Stimulated activated CD8-positive, alpha-beta memory T cell treated with anti-CD3 and anti-CD28 coated beads, Interleukin-15, amount 100 ng/mL, for 1 hour (primary cell): ENCODE results near the gene PRR35.

Experiments
- DNase-seq: peaks from one replicate; pipeline ENCODE4 v3.0.0-alpha.2; 2020; ENCODE audit warnings: low read depth

Gene PRR35

DNA sequence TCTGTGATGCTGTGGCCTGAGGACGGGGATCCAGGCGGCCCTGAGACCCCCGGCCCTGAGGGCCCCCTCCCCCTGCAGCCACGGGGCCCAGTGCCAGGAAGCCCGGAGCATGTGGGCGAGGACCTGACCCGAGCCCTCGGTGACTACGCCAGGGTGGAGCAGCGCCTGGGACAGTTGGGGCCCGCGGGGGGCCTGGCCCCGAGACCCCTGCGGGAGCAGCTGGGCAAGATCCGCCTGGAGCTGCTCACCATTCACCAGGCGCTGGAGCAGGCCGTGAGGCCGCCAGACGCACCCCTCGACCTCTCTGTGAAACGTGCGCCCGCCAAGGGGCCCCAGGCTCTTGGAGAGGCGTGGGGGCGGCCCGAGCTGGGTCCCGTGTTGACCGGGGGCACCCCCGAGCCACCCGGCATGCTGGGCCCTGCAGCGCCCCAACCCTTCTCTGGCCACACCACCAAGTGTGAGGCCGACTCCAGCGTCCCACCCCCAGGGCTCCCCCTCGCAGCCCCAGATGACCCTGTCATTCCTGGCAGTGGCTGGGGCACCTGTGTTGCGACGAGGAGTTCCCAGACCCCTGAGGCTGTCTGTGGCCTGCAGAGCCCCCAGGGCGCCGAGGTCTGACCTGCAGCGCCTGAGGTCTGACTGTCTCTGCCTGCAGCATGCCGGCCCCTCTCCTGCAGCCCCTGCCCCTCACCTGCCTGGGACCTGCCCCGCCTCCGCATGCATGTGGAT lies 4.7 kb downstream of the PRR35 start:
- no peak for DNase-seq

DNA sequence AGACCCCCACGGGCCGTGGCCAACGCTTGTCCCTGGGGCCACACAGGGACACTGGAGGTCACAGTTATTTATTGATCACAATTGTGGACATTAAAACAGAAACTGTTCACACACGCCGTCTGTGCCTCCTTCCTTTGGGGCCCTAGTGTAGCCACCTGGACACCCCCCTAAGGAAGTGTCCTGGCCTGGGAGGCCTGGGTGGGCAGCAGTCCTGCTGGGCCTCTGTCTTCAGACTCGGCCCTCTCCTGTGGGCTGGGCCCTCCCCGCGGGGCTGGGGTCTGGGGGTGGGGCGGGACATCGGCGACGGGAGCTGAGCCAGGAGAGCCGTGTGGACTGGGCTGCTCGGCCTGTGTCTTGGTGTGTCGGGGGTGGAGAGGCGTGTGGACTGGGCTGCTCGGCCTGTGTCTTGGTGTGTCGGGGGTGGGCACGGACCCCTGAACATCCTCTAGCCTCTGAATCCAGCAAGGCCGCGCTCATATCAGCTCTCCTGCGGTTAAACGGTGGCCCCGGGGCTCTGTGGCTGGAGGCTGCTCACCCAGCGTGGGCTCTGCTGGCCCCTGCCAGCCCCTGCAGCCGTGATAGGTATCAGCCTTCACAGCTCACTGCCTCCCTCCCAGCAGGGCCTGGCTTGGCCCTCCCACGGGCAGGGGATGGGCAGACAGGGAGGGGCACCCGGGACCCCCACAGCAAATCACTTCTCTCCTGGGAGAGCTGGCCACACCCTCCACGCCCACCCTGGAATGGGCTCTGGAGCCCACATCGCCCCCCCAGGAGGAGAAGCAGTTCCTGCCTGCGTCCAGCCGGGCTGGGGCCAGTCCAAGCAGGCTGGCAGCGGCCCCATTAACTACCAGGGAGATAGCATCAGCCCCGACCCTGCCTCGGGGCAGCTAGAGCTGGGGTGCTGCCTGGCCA lies 5.5 kb downstream of the PRR35 start:
- DNase-seq: no peak

DNA sequence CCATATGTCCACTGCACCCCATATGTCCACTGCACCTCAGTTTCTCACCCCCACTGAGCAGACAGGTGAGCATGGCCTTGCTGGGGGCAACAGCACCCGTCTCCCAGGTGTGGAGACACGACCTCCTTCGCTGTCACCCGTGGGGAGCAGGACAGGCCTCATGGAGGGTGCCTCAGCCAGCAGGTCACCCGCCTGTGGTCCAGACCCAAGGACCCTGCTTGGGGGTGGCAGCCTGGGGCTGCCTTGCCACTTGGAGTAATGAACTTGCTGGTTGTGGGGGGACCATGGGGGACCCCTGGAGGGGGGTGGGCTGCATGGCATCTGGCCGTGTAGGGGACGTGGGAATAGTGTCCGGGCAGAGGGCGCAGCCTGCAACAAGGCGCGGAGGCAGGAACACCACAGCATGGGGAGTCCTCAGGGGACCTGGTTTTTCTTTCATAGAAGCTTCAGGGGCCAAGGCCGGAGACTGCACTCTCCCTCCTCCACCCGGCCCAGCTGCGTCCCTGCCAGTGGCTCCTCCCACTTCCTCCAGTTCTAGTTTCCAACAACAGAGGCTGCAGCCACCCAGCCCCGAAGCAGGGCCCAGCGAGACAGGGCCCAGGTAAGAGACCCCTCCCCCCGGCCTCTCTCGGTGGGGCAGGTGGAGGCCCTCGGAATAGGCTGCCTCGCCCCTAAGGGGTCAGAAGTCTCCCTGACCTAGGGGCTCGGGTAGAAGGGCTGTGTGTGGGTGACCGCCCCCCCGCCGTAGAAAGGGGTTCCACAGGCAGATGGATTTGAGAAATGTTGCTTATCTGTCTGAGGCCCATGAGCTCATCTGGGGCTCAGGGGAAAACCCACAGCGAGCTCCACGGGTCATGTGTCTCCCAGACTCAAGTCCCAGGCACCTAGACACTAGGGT lies 6.5 kb downstream of the PRR35 start, which contains the start of gene NHLRC4:
TSS of gene NHLRC4 (plus strand) at position 531 of the 898 bp plus-strand sequence. CDS start 1,043 bp downstream, outside the sequence.
- DNase-seq: no peak

DNA sequence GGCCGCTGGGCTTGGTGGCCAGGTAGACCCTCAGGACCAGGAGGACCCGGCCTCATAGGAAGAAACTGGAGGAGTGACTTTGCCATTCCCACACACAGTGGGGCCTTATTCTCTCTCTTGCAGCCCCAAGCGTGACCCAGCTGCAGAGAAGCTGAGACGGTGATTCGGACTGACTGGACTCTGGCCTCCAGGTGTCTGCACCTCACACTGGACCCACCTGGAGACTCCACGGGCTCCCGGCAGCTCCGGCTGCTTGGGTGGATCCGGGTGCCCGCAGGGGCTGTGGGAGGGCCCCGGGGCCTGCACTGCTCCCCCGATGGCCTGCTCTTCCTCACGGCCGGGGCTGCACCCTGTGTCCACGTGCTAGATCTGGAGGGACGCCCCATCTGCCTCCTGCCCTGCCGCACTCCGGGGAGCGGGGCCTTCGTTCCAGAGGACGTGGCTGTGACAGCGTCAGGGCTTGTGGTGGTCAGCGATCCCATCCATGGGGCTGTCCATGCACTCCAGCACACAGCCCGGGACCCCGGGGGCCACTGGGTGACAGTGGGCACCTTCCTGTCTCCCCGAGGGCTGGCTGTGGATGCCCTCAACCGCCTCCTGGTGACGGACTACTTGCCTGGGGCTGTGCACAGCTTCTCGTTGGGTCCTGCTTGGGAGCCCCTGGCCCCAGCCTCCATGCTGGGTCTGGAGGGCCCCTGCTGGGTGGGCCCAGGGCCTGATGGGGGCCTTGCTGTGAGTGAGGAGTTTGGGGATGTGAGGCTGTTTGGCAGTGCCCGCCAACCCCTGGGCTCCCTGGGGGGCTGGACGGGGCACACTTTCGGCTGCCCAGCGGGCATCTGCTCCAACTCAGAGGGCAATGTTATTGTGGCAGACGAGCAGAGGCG lies 7.4 kb downstream of the PRR35 start:
- DNase-seq: no peak

DNA sequence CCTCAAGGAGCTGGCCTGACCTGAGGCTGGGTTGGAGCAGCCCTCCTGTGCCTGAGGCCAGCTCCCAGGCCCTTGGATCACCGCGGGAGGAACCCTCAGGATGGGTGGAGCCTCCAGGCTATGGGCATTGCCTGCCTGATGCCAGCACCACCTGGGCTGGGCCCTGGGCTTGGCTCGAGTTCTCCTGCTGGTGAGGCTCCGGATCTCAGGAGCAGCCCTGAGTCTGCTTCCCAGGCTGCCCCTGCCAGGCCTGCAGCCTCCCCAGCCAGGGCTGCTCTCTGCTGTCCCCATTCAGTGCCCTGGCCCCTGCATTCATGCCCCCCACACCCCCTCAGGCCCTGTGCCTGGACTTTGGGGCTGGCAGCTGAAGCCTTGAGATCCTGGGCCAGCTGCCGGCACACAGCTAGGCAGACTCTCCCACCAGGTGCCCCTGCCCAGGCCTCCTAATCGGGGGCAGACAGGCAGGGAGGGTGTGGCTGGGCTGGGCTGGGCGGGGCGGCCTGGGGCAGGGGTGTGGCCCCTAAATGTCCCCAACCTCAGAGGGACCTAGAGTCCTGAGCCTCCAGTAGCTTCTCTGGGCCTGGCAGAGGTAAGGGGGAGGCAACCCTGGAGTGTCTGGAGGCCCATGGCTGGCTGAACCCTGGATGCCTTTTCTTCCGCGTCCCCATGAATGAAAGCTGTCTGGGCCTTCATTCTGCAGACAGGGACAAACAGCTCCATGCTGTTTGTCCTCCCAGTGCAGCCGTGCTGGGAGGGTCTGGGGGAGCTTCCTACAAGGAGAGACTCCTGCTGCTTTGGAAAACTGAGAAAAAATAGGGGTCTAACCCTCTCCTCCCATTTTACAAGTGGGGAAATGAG lies 8.4 kb downstream of the PRR35 start:
- no peak for DNase-seq

DNA sequence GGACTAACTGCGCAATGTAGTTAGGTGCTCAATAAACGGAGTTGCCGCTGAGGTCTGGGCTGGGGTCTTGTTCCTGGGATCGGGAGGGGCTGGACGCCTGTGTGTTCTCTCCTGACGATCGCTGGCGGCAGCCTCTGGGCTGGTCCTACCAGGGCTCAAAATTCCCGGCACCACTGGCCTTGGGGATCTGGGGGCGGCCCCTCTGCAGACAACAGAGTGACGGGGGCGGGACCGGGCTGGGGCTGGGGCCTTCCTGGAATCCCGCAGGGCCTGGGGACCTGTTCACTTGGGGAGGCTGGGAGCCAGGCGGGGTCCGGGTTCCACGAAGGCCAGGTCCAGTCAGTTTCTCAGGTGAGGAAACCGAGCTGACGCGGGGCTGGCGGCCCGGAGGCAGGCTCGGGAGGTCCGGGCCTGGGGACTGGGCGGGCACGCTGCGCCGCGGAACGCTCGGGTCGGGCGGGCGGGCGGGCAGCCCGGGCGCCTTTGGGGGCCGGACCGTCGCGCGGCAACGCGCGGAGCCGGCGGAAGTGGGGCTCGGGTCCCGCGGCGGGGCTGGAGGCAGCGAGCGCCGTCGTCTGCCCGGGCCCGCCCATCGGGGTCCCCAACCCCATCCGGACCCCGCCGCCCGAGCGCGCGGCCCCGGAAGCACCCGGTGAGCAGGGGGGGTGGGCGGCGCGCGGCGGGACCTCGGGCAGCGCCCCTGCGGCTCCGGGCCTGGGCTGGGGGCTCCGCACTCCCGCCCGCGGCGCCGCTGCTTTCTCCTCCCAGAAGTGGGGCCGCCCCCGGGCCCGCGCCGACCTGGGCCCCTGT lies 9.5 kb downstream of the PRR35 start, which contains the start of gene PIGQ:
TSS of gene PIGQ (plus strand) at position 524 of the 810 bp plus-strand sequence. CDS start 4,107 bp downstream, outside the sequence.
- peak; percentile 20 for DNase-seq

DNA sequence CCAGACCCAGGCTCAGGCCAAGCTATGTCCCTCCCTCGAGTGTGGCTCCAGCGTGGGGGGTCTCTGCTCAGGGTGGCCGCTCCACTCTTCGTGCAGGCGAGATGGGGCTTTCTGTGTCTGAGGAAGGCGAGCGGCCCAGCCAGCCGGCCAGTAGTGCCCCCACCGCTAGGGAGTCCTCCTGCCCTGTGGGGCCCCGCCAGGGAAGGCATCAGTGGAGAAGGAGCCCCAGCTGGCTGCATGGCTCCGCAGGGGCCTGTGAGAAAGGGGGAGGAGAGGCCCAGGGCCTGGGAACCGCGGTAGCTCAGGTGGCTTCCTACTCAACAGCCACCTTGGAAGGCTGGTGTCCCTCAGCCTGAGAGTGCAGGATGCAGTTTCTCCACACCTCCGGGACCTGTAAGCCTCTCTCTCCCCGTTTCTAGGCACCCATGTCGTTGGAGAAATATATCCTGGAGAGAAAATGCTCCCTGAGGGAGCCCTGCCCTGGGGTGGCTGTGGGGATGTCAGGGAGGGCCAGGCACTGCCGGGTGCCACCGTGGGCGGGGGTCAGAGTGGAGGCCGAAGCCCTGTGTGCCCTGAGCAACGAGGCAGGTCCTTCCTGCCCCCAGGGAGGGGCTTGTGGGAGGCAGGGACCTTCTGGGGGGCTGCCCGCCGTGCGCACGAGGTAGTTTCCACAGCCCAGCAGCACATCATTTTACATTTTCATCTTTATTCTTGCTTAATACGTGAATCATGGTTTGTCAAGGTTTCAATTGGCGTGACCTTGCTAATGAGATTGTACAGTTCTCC lies 12.9 kb downstream of the PRR35 start:
- no peak for DNase-seq

DNA sequence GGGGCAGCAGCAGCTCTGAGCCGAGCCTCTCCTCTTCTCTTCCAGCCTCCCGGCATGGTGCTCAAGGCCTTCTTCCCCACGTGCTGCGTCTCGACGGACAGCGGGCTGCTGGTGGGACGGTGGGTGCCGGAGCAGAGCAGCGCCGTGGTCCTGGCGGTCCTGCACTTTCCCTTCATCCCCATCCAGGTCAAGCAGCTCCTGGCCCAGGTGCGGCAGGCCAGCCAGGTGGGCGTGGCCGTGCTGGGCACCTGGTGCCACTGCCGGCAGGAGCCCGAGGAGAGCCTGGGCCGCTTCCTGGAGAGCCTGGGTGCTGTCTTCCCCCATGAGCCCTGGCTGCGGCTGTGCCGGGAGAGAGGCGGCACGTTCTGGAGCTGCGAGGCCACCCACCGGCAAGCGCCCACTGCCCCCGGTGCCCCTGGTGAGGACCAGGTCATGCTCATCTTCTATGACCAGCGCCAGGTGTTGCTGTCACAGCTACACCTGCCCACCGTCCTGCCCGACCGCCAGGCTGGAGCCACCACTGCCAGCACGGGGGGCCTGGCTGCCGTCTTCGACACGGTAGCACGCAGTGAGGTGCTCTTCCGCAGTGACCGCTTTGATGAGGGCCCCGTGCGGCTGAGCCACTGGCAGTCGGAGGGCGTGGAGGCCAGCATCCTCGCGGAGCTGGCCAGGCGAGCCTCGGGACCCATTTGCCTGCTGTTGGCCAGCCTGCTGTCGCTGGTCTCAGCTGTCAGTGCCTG lies 14.0 kb downstream of the PRR35 start:
- no peak for DNase-seq

DNA sequence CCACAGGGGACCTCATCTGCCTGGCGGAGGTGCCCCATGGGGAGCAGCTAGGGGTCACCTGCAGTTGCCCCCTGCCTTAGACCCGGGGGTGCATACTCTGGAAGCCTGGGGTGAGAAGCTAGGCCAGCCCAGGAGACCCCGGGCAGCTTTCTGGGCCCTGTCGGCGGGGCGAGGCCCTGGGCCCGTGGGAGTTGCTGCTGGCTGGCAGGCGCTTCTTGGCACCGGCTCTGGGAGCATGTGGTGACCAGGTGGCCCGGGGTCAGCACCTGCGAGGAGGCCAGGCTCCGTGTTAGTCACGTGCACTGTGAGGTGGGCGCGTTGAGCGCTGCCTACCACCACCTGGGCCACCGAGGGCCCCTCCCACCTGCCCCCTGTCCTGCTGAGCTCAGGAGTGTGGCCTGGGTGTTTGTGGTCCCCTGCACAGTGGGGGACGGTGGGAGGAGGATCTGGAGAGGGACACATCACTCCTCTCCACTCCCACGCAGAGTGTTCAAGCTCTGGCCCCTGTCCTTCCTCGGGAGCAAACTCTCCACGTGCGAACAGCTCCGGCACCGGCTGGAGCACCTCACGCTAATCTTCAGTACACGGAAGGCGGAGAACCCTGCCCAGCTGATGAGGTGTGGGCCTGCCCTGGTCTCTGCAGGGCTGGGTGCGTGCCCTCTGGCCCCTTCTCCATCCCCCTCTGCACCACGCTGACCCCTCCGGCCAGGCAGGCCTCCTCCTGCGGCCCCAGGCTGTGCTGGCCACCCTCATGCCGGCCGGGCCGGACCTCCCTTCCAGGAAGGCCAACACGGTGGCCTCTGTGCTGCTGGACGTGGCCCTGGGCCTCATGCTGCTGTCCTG lies 15.4 kb downstream of the PRR35 start:
- no peak for DNase-seq

DNA sequence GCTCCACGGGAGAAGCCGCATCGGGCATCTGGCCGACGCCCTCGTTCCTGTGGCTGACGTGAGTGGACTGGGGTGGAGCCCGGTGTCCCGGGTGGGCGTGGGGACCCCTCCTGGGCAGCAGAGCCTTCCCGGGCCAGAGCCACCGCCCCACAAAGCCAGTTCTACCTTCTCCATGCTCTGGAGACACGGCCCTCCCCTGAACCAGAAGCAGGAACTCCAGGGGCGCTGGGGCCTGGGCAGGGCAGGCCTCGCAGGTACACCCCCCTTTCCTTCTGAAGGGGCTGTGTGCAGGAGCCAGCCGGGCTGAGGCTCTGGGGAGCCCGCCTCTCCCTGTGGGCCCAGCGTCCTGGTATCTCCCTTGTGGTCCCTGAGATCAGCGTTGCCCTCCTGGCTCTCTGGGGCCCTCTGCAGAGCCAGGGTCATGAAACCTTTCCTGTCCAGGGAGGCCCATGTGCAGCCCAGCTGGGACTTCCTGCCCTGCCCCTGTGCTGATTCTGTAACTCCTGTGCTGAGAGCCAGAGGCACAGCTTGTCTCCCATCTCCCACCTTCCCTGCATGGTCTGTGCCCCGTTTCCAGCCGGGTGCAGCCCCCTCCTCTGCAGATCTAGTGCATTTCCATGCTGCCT lies 16.1 kb downstream of the PRR35 start:
- DNase-seq: no peak

DNA sequence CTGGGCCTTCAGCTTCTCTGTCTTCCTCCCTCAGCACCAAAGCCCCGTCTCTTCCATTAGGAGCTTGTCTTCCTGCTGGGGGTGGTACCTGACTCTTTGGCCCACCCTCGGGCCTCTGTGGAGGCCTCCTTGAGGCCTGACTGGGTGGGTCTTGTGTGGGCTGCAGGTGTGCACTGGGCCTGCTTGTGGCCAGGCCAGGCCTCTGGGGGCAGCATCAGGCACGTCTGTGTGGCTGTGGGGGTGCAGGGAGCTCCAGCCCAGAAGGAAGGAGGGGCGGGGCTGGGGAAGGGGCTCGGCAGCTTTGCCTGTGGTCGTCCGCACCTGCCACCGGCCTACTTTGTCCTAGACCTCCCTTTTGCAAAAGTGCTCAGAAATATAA lies 16.6 kb downstream of the PRR35 start:
- DNase-seq: no peak

DNA sequence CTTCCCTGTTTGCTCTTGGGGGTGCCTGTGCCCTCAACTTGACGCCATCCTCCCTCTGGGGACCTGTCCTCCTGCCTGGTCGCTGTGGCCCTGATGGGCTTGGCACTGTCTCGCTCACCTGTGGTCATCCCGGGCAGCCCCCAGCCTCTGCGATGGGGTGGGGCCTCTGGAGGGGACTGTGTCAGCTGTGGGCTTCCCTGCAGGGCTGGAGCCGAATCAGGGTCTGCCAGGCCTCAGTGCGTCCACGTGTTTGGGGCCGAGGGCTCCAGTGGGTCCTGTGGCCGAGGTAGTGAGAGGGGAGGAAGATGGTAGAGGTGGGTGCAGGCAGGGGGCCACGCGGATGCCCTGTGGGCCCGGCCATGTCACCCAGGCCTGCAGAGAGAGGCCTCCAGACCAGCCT lies 17.6 kb downstream of the PRR35 start:
- DNase-seq: no peak

DNA sequence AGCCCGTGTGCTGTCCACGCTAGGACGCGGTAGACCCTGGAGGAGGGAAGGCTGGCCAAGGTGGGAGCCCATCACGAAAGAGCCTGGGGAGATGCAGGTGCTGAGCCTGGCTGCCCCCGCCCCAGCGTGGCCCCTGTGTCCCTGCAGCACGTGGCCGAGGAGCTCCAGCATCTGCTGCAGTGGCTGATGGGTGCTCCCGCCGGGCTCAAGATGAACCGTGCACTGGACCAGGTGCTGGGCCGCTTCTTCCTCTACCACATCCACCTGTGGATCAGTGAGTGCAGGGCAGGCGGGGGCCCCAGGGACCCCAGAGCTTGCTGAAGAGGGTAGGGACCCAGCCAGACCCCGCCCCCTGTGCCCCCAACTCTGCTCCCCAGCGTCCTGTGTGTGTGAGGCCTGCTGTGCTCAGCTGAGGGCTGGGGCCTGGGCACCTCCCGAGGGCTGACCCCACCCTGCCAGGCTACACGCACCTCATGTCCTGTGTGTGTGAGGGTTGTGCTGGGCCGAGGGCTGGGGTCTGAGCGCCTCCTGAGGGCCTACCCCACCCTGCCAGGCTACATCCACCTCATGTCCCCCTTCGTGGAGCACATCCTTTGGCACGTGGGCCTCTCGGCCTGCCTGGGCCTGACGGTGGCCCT lies 18.2 kb downstream of the PRR35 start:
- DNase-seq: no peak

DNA sequence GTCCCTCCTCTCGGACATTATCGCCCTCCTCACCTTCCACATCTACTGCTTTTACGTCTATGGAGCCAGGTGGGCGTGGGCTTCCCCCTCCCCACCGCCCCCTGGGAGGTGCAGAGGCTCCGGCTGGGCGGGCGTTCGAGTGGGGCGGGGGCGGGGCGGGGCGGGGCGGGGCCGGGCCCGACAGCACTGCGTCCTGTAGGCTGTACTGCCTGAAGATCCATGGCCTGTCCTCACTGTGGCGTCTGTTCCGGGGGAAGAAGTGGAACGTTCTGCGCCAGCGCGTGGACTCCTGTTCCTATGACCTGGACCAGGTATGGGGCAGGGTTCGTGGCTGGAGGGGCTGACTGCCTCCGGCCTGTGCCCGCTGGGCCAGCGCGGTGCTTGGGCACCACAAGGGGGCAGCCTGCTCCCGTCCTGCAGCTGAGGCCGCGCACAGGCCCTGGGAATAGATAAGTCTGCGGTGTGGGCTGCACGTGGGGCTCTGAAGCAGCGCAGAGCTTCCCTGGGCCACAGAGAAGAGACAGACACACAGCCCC lies 18.7 kb downstream of the PRR35 start:
- DNase-seq: peak; percentile 19

DNA sequence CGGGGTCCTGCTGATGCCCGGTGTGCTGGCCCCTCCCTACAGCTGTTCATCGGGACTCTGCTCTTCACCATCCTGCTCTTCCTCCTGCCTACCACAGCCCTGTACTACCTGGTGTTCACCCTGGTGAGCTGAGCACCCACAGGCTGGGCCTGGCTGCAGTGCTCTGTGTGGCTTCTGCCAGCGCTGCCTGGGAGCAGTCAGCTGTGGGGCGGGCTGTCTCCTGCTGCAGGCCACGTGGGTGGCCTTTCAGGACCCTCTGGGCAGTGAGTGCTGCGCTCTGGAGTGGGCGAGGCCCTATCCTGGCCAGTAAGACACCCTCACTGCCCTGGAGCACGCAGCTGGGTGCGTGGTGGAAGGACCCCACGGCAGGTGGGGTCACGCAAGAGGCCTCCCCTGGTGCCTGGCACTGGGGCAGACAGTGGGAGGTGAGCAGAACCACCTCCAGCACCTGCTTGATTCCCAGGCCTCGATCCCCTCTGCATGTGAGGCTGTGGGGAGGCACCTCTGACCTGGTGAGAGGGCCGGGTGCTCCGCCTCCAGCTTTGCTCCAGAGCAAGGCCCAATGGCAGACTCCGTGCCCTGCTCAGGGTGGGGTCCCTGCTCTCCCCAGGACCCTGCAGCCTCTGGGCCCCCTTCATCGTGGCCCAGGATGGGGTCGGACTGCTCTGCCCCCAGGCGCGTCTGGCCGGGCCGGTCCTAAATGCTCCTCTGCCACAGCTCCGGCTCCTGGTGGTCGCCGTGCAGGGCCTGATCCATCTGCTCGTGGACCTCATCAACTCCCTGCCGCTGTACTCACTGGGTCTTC lies 20.1 kb downstream of the PRR35 start:
- DNase-seq: no peak
